Duodenal mucosa (tissue), 2 donors: Measurements from ENCODE around the gene CPEB1.
A peak's percentile ranks its signal among the peaks of the same experiment; 100 is the strongest.

Experiments
- H3K27ac ChIP-seq: one replicate; pipeline ENCODE4 v1.7.0; 2013; ENCODE audit warnings: low read depth, low read length
- H3K27me3 ChIP-seq, 2 donors: one replicate each; pipeline ENCODE4 v1.7.0; 2013; ENCODE audit warnings: low read length in 2 of 2, control low read depth in 1 of 2; ENCODE audit not compliant: insufficient read depth in 2 of 2, control insufficient read depth in 1 of 2
- H3K36me3 ChIP-seq, 2 donors: one replicate each; pipeline ENCODE4 v1.7.0; 2013; ENCODE audit warnings: low read length in 2 of 2, control low read depth in 1 of 2; ENCODE audit not compliant: insufficient read depth in 2 of 2, control insufficient read depth in 1 of 2
- H3K4me1 ChIP-seq, 2 donors: one replicate each; pipeline ENCODE4 v1.7.0; 2013; ENCODE audit warnings: low read length in 2 of 2, control low read depth in 1 of 2; ENCODE audit not compliant: insufficient read depth in 2 of 2, control insufficient read depth in 1 of 2
- H3K4me3 ChIP-seq, 2 donors: one replicate each; pipeline ENCODE4 v1.7.0; 2013; ENCODE audit warnings: low read length in 2 of 2, low read depth in 1 of 2
- H3K9ac ChIP-seq, 2 donors: one replicate each; pipeline ENCODE4 v1.7.0; 2013; ENCODE audit warnings: low read length in 2 of 2, low read depth in 1 of 2
- H3K9me3 ChIP-seq, 2 donors: one replicate each; pipeline ENCODE4 v1.7.0; 2013; ENCODE audit warnings: low read length in 2 of 2, control low read depth in 1 of 2; ENCODE audit not compliant: control insufficient read depth in 1 of 2

CPEB1 gene

GRCh38 chr15:82599862-82600261, 47.3 kb downstream of the CPEB1 start:
- no peaks in the 10 kb centered on the region for H3K9me3 ChIP-seq
- no peak overlapping the region for H3K9ac ChIP-seq
- no peaks in the 10 kb centered on the region for H3K27me3 ChIP-seq
- no peaks in the 10 kb centered on the region for H3K36me3 ChIP-seq
- H3K27ac ChIP-seq, result no peak overlapping the region
- no peaks in the 10 kb centered on the region for H3K4me1 ChIP-seq
- H3K4me3 ChIP-seq, result no peak overlapping the region

GRCh38 chr15:82597815-82598214, 49.3 kb downstream of the CPEB1 start:
- Histone ChIP-seq H3K4me3 (no peak overlapping the region), H3K27ac (no peak overlapping the region), H3K36me3 (no peaks in the 10 kb centered on the region), H3K9me3 (no peaks in the 10 kb centered on the region), H3K9ac (no peak overlapping the region), H3K4me1 (no peaks in the 10 kb centered on the region), H3K27me3 (no peaks in the 10 kb centered on the region)

GRCh38 chr15:82595766-82596165, 51.4 kb downstream of the CPEB1 start:
- H3K36me3 ChIP-seq, result no peaks in the 10 kb centered on the region
- no peaks in the 10 kb centered on the region for H3K4me1 ChIP-seq

GRCh38 chr15:82595203-82595602, 52.0 kb downstream of the CPEB1 start:
- no peak overlapping the region for H3K27ac ChIP-seq
- no peaks in the 10 kb centered on the region for H3K36me3 ChIP-seq
- H3K9me3 ChIP-seq, result no peaks in the 10 kb centered on the region
- no peaks in the 10 kb centered on the region for H3K4me1 ChIP-seq
- H3K27me3 ChIP-seq, result no peaks in the 10 kb centered on the region
- H3K4me3 ChIP-seq, result no peak overlapping the region
- H3K9ac ChIP-seq, result no peak overlapping the region

More at GRCh38 chr15:82595766-82596165, 51.4 kb downstream of the CPEB1 start:
- Histone ChIP-seq H3K27me3 (no peaks in the 10 kb centered on the region), H3K4me3 (no peak overlapping the region), H3K9me3 (no peaks in the 10 kb centered on the region), H3K27ac (no peak overlapping the region), H3K9ac (no peak overlapping the region)

- no peak overlapping the region for H3K27ac ChIP-seq
- no peak overlapping the region for H3K9ac ChIP-seq
- H3K36me3 ChIP-seq, result no peaks in the 10 kb centered on the region
- no peaks in the 10 kb centered on the region for H3K27me3 ChIP-seq
- H3K9me3 ChIP-seq, result no peaks in the 10 kb centered on the region
- H3K4me3 ChIP-seq, result no peak overlapping the region
- H3K4me1 ChIP-seq, result no peaks in the 10 kb centered on the region
Observed at GRCh38 chr15:82587805-82588204, 59.4 kb downstream of the CPEB1 start.

- no peaks in the 10 kb centered on the region for H3K36me3 ChIP-seq
- no peak overlapping the region for H3K4me3 ChIP-seq
- no peak overlapping the region for H3K9ac ChIP-seq
- no peak overlapping the region for H3K27ac ChIP-seq
- H3K27me3 ChIP-seq, result no peaks in the 10 kb centered on the region
- no peaks in the 10 kb centered on the region for H3K4me1 ChIP-seq
- no peaks in the 10 kb centered on the region for H3K9me3 ChIP-seq
Observed at GRCh38 chr15:82585072-82585471, 62.1 kb downstream of the CPEB1 start.

- Histone ChIP-seq H3K9ac (no peak overlapping the region), H3K36me3 (no peaks in the 10 kb centered on the region)
Observed at GRCh38 chr15:82580713-82581112, 66.5 kb downstream of the CPEB1 start.

GRCh38 chr15:82575335-82575734, 71.8 kb downstream of the CPEB1 start:
- no peak overlapping the region for H3K27ac ChIP-seq
- no peak overlapping the region for H3K9ac ChIP-seq
- no peaks in the 10 kb centered on the region for H3K36me3 ChIP-seq
- no peaks in the 10 kb centered on the region for H3K9me3 ChIP-seq
- H3K4me3 ChIP-seq, result no peak overlapping the region
- peaks cover 6 to 21% of the 10 kb centered on the region in 2 donors for H3K27me3 ChIP-seq
- H3K4me1 ChIP-seq, result peaks cover 0 to 4% of the 10 kb centered on the region in 2 donors

More at GRCh38 chr15:82580713-82581112, 66.5 kb downstream of the CPEB1 start:
- H3K9me3 ChIP-seq, result no peaks in the 10 kb centered on the region
- H3K4me1 ChIP-seq, result no peaks in the 10 kb centered on the region
- no peaks in the 10 kb centered on the region for H3K27me3 ChIP-seq
- H3K27ac ChIP-seq, result no peak overlapping the region
- no peak overlapping the region for H3K4me3 ChIP-seq

GRCh38 chr15:82572986-82573385, 74.2 kb downstream of the CPEB1 start:
- H3K4me3 ChIP-seq, result no peak overlapping the region
- H3K9ac ChIP-seq, result no peak overlapping the region
- no peaks in the 10 kb centered on the region for H3K9me3 ChIP-seq
- H3K4me1 ChIP-seq, result peaks cover 0 to 4% of the 10 kb centered on the region in 2 donors
- H3K27ac ChIP-seq, result no peak overlapping the region
- no peaks in the 10 kb centered on the region for H3K36me3 ChIP-seq
- H3K27me3 ChIP-seq, result peaks cover 6 to 21% of the 10 kb centered on the region in 2 donors

- peaks cover 0 to 4% of the 10 kb centered on the region in 2 donors for H3K4me1 ChIP-seq
- no peak overlapping the region for H3K9ac ChIP-seq
- H3K27ac ChIP-seq, result no peak overlapping the region
- peak overlapping the region in 1 of 2 donors; percentile 55 for H3K4me3 ChIP-seq
- no peaks in the 10 kb centered on the region for H3K9me3 ChIP-seq
- peaks cover 6 to 21% of the 10 kb centered on the region in 2 donors for H3K27me3 ChIP-seq
- H3K36me3 ChIP-seq, result no peaks in the 10 kb centered on the region
Observed at GRCh38 chr15:82572311-82572710, 74.9 kb downstream of the CPEB1 start.

- H3K27me3 ChIP-seq, result peaks cover 6 to 21% of the 10 kb centered on the region in 2 donors
- H3K36me3 ChIP-seq, result no peaks in the 10 kb centered on the region
- peak overlapping the region; percentile 50 to 55 for H3K4me3 ChIP-seq
- peaks cover 0 to 4% of the 10 kb centered on the region in 2 donors for H3K4me1 ChIP-seq
- no peak overlapping the region for H3K27ac ChIP-seq
- H3K9ac ChIP-seq, result peak overlapping the region in 1 of 2 donors; percentile 12
- H3K9me3 ChIP-seq, result no peaks in the 10 kb centered on the region
Observed at GRCh38 chr15:82571722-82572222, 75.4 kb downstream of the CPEB1 start.
